Esophagus muscularis mucosa (tissue), 4 donors: ENCODE data around the gene ELP1. TPM values are rescaled to one million over a fixed set of nuclear protein-coding genes. Genes with fewer than 3 reads are reported as not detected.

ENCODE experiments used
- DNase-seq: peaks from one replicate; pipeline ENCODE4 v3.0.0-alpha.2; 2017; ENCODE audit errors: extremely low spot score
- H3K27ac ChIP-seq, 4 donors: fragments of 200-600 bp; sonication (generic); replicated peaks in 1 of 4; 1 replicate in 3 of 4; 2 replicates in 1 of 4; pipeline ENCODE4 v1.5.1; 2016 to 2019; ENCODE audit warnings: mild to moderate bottlenecking in 1 of 4
- H3K27me3 ChIP-seq, 4 donors: fragments of 200-600 bp; sonication (generic); one replicate each; pipeline versions ENCODE4 v1.5.1 to v1.6.0; 2016 to 2019
- H3K36me3 ChIP-seq, 4 donors: fragments of 200-600 bp; sonication (generic); one replicate each; pipeline ENCODE4 v1.5.1; 2016 to 2019
- H3K4me1 ChIP-seq, 4 donors: fragments of 200-600 bp; sonication (generic); one replicate each; pipeline ENCODE4 v1.5.1; 2016 to 2019
- H3K4me3 ChIP-seq, 4 donors: fragments of 200-600 bp; sonication (generic); 1 replicate in 2 of 4; 2 replicates in 2 of 4; pipeline ENCODE4 v1.5.1; 2016 to 2019; ENCODE audit warnings: mild to moderate bottlenecking in 4 of 4, moderate library complexity in 1 of 4
- H3K9me3 ChIP-seq, 4 donors: fragments of 200-600 bp; sonication (generic); 1 replicate in 3 of 4; 2 replicates in 1 of 4; pipeline ENCODE4 v1.5.1; 2016 to 2019
- EP300 ChIP-seq: sonication (generic); formaldehyde crosslinking; IDR thresholded peaks from one replicate; pipeline ENCODE4 v1.6.1; 2017; ENCODE audit warnings: antibody characterized with exemption
- POLR2A ChIP-seq: fragments of 450-650 bp; IDR thresholded peaks from one replicate; pipeline ENCODE4 v1.6.1; 2017; ENCODE audit warnings: antibody characterized with exemption, moderate library complexity, mild to moderate bottlenecking, low read depth
- POLR2AphosphoS5 ChIP-seq, 2 donors: sonication (generic); formaldehyde crosslinking; IDR thresholded peaks; one replicate each; pipeline ENCODE4 v1.6.1; 2017; ENCODE audit warnings: antibody characterized with exemption in 2 of 2
- WGBS: methylation state at CpG from one replicate; pipeline ENCODE4 v1.1.5; 2018; 5-methylcytosine and 5-hydroxymethylcytosine counted together
- intact Hi-C: fragments of 100-400 bp; cut with DNase I; formaldehyde crosslinking; loops from one replicate; pipeline ENCODE4 v1.15.1; 2023
- total RNA-seq, 4 donors: library from RNA; depleted of rRNA; stranded (reverse); fragments of >200 nt; gene quantifications; one replicate each; pipeline versions ENCODE4 v1.1.0 to v1.2.1, GENCODE V29; 2016
- TF ChIP-seq, protein P1 (sequence below), 3 experiments: fragments of 200-600 bp in 2 of 3; fragments of 450-650 bp in 1 of 3; sonication (generic) in 2 of 3; IDR thresholded peaks; one replicate each; pipeline ENCODE4 v1.5.1; 2017 to 2019; ENCODE audit warnings: antibody characterized with exemption in 3 of 3, mild to moderate bottlenecking in 2 of 3, moderate library complexity in 1 of 3

Gene ELP1
- total RNA-seq, 4 donors from 2014 or later, result 14.1 to 16.2 (median 14.5) TPM

- intact Hi-C loops, result no loop called here
- Histone ChIP-seq H3K36me3 (peaks cover 14 to 54% (median 45%) of the 10 kb centered on the region in 4 donors), H3K4me3 (no peak overlapping the region), H3K4me1 (peaks cover 0 to 5% (median 0%) of the 10 kb centered on the region in 4 donors), H3K9me3 (no peaks in the 10 kb centered on the region), H3K27ac (no peak overlapping the region), H3K27me3 (no peaks in the 10 kb centered on the region)
- TF ChIP-seq, protein P1, sequence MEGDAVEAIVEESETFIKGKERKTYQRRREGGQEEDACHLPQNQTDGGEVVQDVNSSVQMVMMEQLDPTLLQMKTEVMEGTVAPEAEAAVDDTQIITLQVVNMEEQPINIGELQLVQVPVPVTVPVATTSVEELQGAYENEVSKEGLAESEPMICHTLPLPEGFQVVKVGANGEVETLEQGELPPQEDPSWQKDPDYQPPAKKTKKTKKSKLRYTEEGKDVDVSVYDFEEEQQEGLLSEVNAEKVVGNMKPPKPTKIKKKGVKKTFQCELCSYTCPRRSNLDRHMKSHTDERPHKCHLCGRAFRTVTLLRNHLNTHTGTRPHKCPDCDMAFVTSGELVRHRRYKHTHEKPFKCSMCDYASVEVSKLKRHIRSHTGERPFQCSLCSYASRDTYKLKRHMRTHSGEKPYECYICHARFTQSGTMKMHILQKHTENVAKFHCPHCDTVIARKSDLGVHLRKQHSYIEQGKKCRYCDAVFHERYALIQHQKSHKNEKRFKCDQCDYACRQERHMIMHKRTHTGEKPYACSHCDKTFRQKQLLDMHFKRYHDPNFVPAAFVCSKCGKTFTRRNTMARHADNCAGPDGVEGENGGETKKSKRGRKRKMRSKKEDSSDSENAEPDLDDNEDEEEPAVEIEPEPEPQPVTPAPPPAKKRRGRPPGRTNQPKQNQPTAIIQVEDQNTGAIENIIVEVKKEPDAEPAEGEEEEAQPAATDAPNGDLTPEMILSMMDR (IDR thresholded peaks at IDR 0.05), result no peak
- no peak for TF ChIP-seq POLR2A
- TF ChIP-seq POLR2AphosphoS5 (IDR thresholded peaks at IDR 0.05), result no peak
- TF ChIP-seq EP300, result no peak
- 89% methylated on average over 4 of the region's 4 CpGs for WGBS
- DNase-seq, result no peak
Observed at GRCh38 chr9:108867829-108868228, 66.1 kb downstream of the ELP1 start.

DNA sequence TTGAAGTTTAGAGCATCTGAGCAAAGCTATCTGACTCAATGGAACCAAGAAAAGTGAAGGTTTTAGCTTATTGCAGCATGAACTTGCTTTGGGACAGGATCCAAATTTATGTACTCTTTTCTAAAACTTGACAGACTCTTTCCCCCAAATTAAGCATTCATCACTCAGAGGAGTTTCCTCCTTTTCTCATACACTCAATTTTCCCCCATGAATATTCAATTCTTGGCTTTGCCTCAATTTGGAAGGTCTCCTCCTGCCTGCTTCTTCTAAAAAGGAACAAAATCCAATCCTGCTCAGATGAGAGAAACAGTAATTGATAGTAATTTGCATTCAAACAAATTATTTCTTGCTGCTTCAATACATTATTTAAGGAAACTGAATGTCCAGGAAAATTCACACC lies 66.8 kb downstream of the ELP1 start:
- Histone ChIP-seq H3K27me3 (no peaks in the 10 kb centered on the region), H3K36me3 (peaks cover 13 to 47% (median 43%) of the 10 kb centered on the region in 4 donors), H3K27ac (no peak overlapping the region), H3K4me3 (no peak overlapping the region), H3K4me1 (peaks cover 0 to 5% (median 0%) of the 10 kb centered on the region in 4 donors), H3K9me3 (no peaks in the 10 kb centered on the region)
- DNase-seq, result no peak
- intact Hi-C loops, result no loop called here
- no peak for TF ChIP-seq POLR2AphosphoS5 (IDR thresholded peaks at IDR 0.05)
- TF ChIP-seq EP300, result no peak
- TF ChIP-seq, protein P1 (IDR thresholded peaks at IDR 0.05), result no peak
- no peak for TF ChIP-seq POLR2A

GRCh38 chr9:108866001-108866420 lies 67.9 kb downstream of the ELP1 start:
- H3K9me3 ChIP-seq, result no peaks in the 10 kb centered on the region
- no peak overlapping the region for H3K4me3 ChIP-seq
- H3K27ac ChIP-seq, result no peak overlapping the region
- TF ChIP-seq POLR2AphosphoS5 (IDR thresholded peaks at IDR 0.05) (no peak), POLR2A (no peak), EP300 (no peak)
- TF ChIP-seq, protein P1 (IDR thresholded peaks at IDR 0.05), result no peak
- no peaks in the 10 kb centered on the region for H3K27me3 ChIP-seq
- H3K36me3 ChIP-seq, result peaks cover 8 to 36% (median 32%) of the 10 kb centered on the region in 4 donors
- no peak for DNase-seq
- H3K4me1 ChIP-seq, result peaks cover 0 to 5% (median 0%) of the 10 kb centered on the region in 4 donors
- intact Hi-C loops, result no loop called here
- 96% methylated on average over 2 of the region's 2 CpGs for WGBS

DNA sequence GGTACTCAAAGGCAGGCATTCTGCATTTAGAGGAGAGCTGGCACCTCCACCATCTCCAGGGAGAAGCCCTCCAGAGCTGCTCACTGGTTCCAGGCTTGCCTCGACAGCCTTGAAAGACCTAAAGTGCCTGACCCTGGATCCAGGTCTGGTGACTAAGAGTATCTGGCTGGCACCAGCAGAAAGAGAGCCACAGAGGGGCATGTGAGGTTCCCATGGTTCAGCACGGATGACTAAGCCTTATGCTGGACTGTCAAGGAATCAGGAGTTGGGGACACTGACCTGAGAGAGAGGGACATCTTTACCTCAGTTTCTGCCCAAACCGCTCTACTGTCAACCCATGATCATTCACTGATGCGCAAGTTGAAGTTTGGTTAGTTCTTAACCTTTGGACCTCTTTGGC lies 68.9 kb downstream of the ELP1 start:
- no peaks in the 10 kb centered on the region for H3K27me3 ChIP-seq
- 89% methylated on average over 4 of the region's 4 CpGs for whole genome bisulfite sequencing
- intact Hi-C loops, result no loop called here
- peaks cover 0 to 5% (median 0%) of the 10 kb centered on the region in 4 donors for H3K4me1 ChIP-seq
- DNase-seq, result no peak
- no peak overlapping the region for H3K4me3 ChIP-seq
- peaks cover 8 to 27% (median 26%) of the 10 kb centered on the region in 4 donors for H3K36me3 ChIP-seq
- H3K27ac ChIP-seq, result no peak overlapping the region
- no peaks in the 10 kb centered on the region for H3K9me3 ChIP-seq
- TF ChIP-seq POLR2A (no peak), POLR2AphosphoS5 (IDR thresholded peaks at IDR 0.05) (no peak), EP300 (no peak)
- TF ChIP-seq, protein P1 (IDR thresholded peaks at IDR 0.05), result no peak

- intact Hi-C loops, result no loop called here
- 93% methylated on average over 2 of the region's 3 CpGs for WGBS
- H3K36me3 ChIP-seq, result peaks cover 4 to 22% (median 20%) of the 10 kb centered on the region in 4 donors
- peaks cover 0 to 5% (median 0%) of the 10 kb centered on the region in 4 donors for H3K4me1 ChIP-seq
- H3K27me3 ChIP-seq, result no peaks in the 10 kb centered on the region
- DNase-seq, result no peak
- H3K9me3 ChIP-seq, result no peaks in the 10 kb centered on the region
- H3K27ac ChIP-seq, result no peak overlapping the region
- TF ChIP-seq, protein P1 (IDR thresholded peaks at IDR 0.05), result no peak
- no peak for TF ChIP-seq POLR2A
- TF ChIP-seq POLR2AphosphoS5 (IDR thresholded peaks at IDR 0.05), result no peak
- TF ChIP-seq EP300, result no peak
- H3K4me3 ChIP-seq, result no peak overlapping the region
Observed at GRCh38 chr9:108864446-108864845, 69.5 kb downstream of the ELP1 start.
